ENCODE data around the gene NPAS1.
"Not testable (repeated sequence)": the region's sequence is repeated elsewhere in the genome, so short reads cannot be mapped to it uniquely, and the experiment has no call there.

Gene NPAS1

DNA sequence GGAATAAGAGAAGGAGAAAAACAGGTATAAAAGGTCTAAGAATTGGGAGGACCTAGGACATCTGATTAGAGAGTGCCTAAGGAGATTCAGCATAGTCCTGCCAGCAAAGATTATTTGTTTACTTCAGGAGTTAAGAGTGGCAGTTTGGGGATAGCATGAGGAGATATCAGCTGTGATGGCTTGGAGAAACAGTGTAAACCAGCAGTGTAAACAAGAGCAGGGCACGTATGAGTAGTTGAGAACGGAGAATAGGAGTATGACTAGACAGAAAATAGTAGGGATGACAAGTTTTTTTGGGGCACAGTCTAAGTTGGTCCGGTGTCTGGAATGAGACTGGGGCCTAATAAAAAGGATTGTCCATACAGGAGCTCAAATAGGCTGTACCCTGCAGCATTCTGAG is 30.9 kb downstream of the NPAS1 start:
- not testable (repeated sequence) for DNase-seq

DNA sequence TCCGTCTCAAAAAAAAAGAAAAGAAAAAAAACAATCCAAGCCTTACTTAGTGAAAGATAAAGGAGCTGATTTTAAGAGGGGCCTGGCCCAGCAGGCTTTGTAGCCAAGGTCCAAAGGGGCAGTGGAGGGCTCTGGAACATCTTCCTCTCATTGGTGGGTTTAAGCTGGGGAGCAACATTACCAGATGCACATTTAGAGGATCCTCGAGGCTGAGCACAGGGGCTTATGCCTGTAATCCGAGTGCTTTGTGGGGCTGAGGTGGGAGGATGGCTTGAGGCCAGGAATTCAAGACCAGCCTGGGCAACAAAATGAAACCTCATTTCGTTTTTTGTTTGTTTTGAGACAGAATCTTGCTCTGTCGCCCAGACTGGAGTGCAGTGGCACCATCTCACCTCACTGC is 36.8 kb downstream of the NPAS1 start:
- DNase-seq = no peak

GRCh38 chr19:47057328-47057727 is 37.7 kb downstream of the NPAS1 start:
- no peak for DNase-seq

GRCh38 chr19:47058621-47059022 is 39.0 kb downstream of the NPAS1 start:
- DNase-seq = no peak

DNA sequence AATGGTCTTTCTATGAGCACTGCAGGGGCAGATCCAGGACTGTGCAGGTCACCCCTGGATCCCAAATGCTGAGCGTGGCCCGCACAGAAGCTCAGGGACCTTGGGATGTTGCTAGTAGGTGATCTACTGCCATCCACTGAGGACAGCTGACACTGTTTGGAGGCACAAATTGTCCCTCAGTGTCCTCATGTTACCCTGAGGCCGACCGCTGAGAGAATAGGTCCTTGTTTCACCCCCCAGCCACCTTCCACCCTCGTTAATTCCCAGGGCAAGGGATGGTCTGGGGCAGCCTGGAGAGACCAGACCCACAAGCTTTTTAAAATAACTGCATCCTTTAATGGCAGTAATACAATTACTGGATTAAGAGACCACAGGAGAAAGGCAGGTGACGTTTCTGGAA is 44.2 kb downstream of the NPAS1 start:
- DNase-seq = no peak

- no peak for DNase-seq
Measured at GRCh38 chr19:47065242-47065641, 45.6 kb downstream of the NPAS1 start.

- DNase-seq = no peak
Measured at GRCh38 chr19:47066376-47067214, 47.0 kb downstream of the NPAS1 start.

- DNase-seq = no peak
Measured at GRCh38 chr19:47067215-47067847, 47.7 kb downstream of the NPAS1 start.

DNA sequence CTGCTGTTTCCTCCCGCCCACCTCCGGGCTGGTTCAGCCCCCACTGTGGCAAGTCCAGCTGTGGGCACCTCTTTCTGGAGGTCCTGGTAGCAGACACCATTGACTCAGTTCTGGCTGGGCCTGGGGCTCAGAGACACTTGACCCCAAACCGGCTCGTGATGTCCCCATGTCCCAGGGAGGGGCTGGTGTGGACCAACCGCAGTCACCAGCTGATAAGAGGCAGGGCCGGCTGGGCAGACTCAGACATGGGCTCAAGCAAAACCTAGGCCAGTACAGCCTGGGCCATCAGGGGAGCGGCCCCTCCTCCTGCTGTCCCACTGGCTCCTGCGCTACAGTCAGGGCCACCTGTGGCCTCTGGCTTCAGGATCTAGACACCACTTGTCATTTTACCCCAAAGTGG is 48.6 kb downstream of the NPAS1 start:
- DNase-seq = no peak

GRCh38 chr19:47068876-47069406 is 49.3 kb downstream of the NPAS1 start:
- no peak for DNase-seq

GRCh38 chr19:47069795-47070194 is 50.2 kb downstream of the NPAS1 start:
- DNase-seq = no peak

DNA sequence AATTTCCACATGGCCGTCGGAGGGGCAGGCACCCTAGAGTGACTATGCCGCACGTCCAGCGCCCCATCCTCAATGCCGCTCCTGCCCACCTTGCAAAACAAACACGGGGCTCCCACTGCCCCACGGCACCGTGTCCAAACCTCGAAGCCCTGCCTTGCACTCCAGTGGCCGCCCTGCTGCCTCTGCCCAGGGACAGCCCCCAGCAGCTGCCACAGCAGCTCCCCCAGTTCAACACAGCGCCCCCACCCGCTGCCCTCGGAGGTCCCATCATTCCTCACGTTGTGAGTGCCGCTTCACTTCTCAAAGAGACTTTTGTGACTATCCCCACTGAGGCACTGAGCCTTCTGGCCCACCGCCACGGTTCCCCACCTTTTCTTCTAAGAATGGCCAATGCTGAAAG is 51.1 kb downstream of the NPAS1 start:
- no peak for DNase-seq

DNA sequence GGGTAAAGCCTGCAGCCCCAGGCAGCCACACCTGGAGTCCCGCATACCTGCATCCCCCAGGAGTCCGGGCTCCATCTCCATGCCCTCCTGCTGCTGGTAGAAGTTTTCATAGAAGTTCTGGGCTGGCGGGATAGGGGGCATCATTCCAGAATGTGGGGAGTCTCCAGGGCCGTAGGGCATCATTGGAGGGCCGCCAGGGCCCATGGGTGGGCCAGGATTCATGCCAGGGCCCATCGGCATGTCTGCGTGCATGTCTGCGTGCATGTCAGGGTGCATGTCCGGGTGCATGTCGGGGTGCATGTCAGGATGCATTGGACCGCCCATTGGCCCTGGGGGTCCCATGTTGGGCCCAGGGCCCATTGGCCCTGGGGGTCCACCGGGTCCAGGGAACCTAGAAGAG is 52.1 kb downstream of the NPAS1 start:
- DNase-seq = no peak

- no peak for DNase-seq
Measured at GRCh38 chr19:47072323-47072722, 52.7 kb downstream of the NPAS1 start.

GRCh38 chr19:47073574-47073973 is 53.9 kb downstream of the NPAS1 start:
- DNase-seq = no peak

- DNase-seq = peak; percentile 62 to 63
Measured at GRCh38 chr19:47074621-47075020, 55.0 kb downstream of the NPAS1 start.

DNA sequence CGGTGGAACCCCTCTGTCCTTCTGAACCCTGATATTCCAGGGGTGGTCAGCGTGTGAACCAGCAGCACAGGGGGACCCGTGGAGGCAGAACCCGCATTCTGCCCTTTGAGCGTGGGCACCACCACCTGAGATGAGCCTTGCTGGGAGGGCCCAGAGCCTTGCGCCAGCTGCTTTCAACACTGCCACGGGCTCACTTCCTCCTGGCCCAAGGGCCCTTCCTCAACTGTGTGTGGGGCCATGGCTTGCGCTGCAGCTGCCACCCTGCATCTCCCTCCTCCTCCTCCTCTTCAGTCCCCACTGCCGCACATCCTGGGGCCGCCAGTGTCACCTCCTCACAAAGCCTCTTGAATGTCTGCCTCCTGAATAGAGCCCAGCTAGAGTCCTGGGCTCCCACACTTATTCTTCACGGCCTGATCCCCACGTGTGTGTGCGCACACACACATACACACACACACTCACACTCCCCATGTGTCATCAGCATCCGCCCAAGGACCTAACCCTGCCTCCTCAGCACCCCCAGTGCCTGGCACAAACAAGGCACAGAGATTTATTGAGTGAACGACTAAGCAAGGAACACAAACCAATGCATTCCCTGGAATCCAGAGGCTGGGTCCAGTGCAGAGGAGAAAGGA is 55.7 kb downstream of the NPAS1 start:
- DNase-seq = peak; percentile 65 to 76

- no peak for DNase-seq
Measured at GRCh38 chr19:47075941-47076340, 56.3 kb downstream of the NPAS1 start.

GRCh38 chr19:47078351-47078750 is 58.7 kb downstream of the NPAS1 start:
- DNase-seq = not testable (repeated sequence)

- no peak for DNase-seq
Measured at GRCh38 chr19:47081095-47081494, 61.5 kb downstream of the NPAS1 start.

DNA sequence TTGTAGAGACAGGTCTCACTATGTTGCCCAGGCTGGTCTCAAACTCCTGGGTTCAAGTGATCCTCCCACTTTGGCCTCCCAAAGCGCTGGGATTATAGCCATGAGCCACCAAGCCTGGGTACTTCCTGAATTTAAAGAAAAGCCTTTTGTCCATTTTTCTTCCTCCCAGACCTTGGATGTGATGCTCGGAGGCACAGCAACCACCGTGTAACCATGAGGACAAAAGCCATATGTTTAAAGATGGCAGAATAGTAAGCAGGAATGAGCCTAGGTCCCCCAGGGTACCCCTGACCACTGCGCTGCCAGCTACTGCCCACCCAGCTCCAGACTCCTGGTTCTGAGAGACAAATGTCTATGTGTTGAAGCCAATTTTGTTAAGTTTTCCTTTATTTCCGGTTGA is 62.9 kb downstream of the NPAS1 start:
- no peak for DNase-seq

DNA sequence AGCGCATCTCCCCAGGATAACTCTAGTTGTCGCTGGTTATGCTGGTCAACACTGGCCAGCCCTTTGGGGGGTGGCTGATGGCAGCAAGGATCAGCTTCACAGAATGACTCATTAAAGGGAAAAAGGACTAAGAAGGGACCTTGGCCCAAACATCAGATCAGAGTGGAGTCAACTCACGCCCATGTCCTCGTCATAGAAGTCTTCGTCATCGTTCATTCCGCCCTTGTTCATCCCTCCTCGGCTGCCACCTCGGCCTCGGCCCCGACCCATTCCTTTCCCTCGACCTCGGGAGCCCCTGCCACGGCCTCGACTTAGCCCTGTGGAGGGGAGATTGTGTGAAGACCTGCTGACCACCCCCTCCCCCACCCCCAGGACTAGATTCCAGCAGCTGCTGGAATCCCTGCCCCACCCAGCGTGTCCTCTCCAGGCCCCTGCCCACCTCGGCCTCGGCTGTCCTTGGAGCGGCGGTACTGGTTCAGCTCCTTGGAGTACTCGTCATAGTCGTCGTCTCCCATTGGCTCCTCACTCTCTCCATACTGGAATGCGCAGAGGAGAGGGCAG is 65.3 kb downstream of the NPAS1 start:
- DNase-seq = no peak

- no peak for DNase-seq
Measured at GRCh38 chr19:47086280-47086679, 66.6 kb downstream of the NPAS1 start.
